GM23338 (cell line): ENCODE data around the gene ALPG. TPM values are rescaled to one million over a fixed set of nuclear protein-coding genes. Genes with fewer than 3 reads are reported as not detected.
A peak's percentile ranks its signal among the peaks of the same experiment; 100 is the strongest.
"Not testable (repeated sequence)": the region's sequence is repeated elsewhere in the genome, so short reads cannot be mapped to it uniquely, and the experiment has no call there.

ENCODE experiments used
- ATAC-seq: fragments of 200-7000 bp; cut with Tn5 transposase; 3 replicates; pipeline ENCODE4 v1.9.1; 2020
- DNase-seq: peaks from one replicate; pipeline ENCODE4 v3.0.0-alpha.2; 2015; ENCODE audit warnings: low spot score
- H2AFZ ChIP-seq: fragments of 200-600 bp; sonication (generic); 2 replicates; pipeline ENCODE4 v1.8.0; 2016; ENCODE audit warnings: antibody characterized with exemption, mild to moderate bottlenecking, moderate library complexity
- H3F3A ChIP-seq: fragments of 200-600 bp; sonication (generic); replicated peaks from 2 replicates; pipeline ENCODE4 v1.8.0; 2017; ENCODE audit warnings: antibody characterized with exemption, mixed run types, low read depth
- H3K27ac ChIP-seq: fragments of 200-600 bp; sonication (generic); 2 replicates; pipeline ENCODE4 v1.6.1; 2016; ENCODE audit warnings: low read depth
- H3K27me3 ChIP-seq: fragments of 200-600 bp; sonication (generic); 2 replicates; pipeline ENCODE4 v1.8.0; 2016; ENCODE audit warnings: mild to moderate bottlenecking, mixed run types, moderate library complexity; ENCODE audit not compliant: insufficient read depth
- H3K36me3 ChIP-seq: fragments of 200-600 bp; sonication (generic); 2 replicates; pipeline ENCODE4 v1.8.0; 2016; ENCODE audit warnings: mild to moderate bottlenecking; ENCODE audit not compliant: insufficient read depth
- H3K4me1 ChIP-seq: fragments of 200-600 bp; sonication (generic); 2 replicates; pipeline ENCODE4 v1.8.0; 2016; ENCODE audit warnings: mild to moderate bottlenecking, moderate library complexity; ENCODE audit not compliant: insufficient read depth
- H3K4me2 ChIP-seq: fragments of 200-600 bp; sonication (generic); 2 replicates; pipeline ENCODE4 v1.7.1; 2017; ENCODE audit warnings: mixed run types
- H3K4me3 ChIP-seq: fragments of 200-600 bp; sonication (generic); 2 replicates; pipeline ENCODE4 v1.6.1; 2016; ENCODE audit warnings: mixed run types
- H3K79me2 ChIP-seq: fragments of 200-600 bp; sonication (generic); replicated peaks from 2 replicates; pipeline ENCODE4 v1.8.0; 2017; ENCODE audit warnings: mild to moderate bottlenecking; ENCODE audit not compliant: insufficient read depth
- H3K9me2 ChIP-seq: fragments of 200-600 bp; sonication (generic); 2 replicates; pipeline ENCODE4 v1.8.0; 2017; ENCODE audit not compliant: insufficient read depth
- H4K20me1 ChIP-seq: fragments of 200-600 bp; sonication (generic); replicated peaks from 2 replicates; pipeline ENCODE4 v1.8.0; 2017; ENCODE audit warnings: mild to moderate bottlenecking; ENCODE audit not compliant: insufficient read depth
- H3K27ac Mint-ChIP-seq: 2 replicates; pipeline ENCODE4 v1.8.0; 2020; ENCODE audit warnings: inconsistent platforms, mild to moderate bottlenecking, moderate library complexity, mixed read lengths
- H3K27me3 Mint-ChIP-seq: 3 replicates; pipeline ENCODE4 v1.8.0; 2022; ENCODE audit warnings: low read depth, mild to moderate bottlenecking, moderate library complexity, mixed read lengths, inconsistent platforms; ENCODE audit not compliant: insufficient read depth, poor library complexity
- H3K36me3 Mint-ChIP-seq: 3 replicates; pipeline ENCODE4 v1.8.0; 2021; ENCODE audit warnings: low read depth, mild to moderate bottlenecking, inconsistent platforms, moderate library complexity, mixed read lengths
- H3K4me1 Mint-ChIP-seq: 3 replicates; pipeline ENCODE4 v1.8.0; 2020; ENCODE audit warnings: mild to moderate bottlenecking, inconsistent platforms, mixed read lengths
- H3K4me3 Mint-ChIP-seq: 3 replicates; pipeline ENCODE4 v1.8.0; 2021; ENCODE audit warnings: moderate library complexity, mild to moderate bottlenecking, inconsistent platforms, mixed read lengths
- H3K9me3 Mint-ChIP-seq: 3 replicates; pipeline ENCODE4 v1.8.0; 2020; ENCODE audit warnings: moderate library complexity, mild to moderate bottlenecking, inconsistent platforms, mixed read lengths
- CREB1 ChIP-seq: fragments of 250-450 bp; sonication (Bioruptor Pico); IDR thresholded peaks from 2 replicates; pipeline ENCODE4 v1.5.0; 2020; ENCODE audit warnings: low read depth, mild to moderate bottlenecking, moderate library complexity
- EZH2 ChIP-seq: fragments of 200-600 bp; sonication (generic); IDR thresholded peaks from one replicate; pipeline ENCODE4 v1.8.0; 2017; ENCODE audit warnings: antibody characterized with exemption, mild to moderate bottlenecking, low read depth; ENCODE audit not compliant: unreplicated experiment
- EZH2phosphoT487 ChIP-seq: fragments of 200-600 bp; sonication (generic); IDR thresholded peaks from one replicate; pipeline ENCODE4 v1.8.1; 2018; ENCODE audit warnings: antibody characterized with exemption; ENCODE audit not compliant: unreplicated experiment
- JUNB ChIP-seq: IDR thresholded peaks from one replicate; pipeline ENCODE4 v1.6.1; 2016; ENCODE audit warnings: antibody characterized with exemption; ENCODE audit not compliant: unreplicated experiment
- POLR2AphosphoS5 ChIP-seq: IDR thresholded peaks from 2 replicates; pipeline ENCODE4 v1.6.1; 2016; ENCODE audit warnings: antibody characterized with exemption, low read depth
- STAT1 ChIP-seq: IDR thresholded peaks from one replicate; pipeline ENCODE4 v1.6.1; 2016; ENCODE audit warnings: antibody characterized with exemption; ENCODE audit not compliant: unreplicated experiment
- ZNF114 ChIP-seq: fragments of 250-450 bp; sonication (Bioruptor Pico); IDR thresholded peaks from 2 replicates; pipeline ENCODE4 v1.5.0; 2020; ENCODE audit warnings: mild to moderate bottlenecking, moderate library complexity
- ZNF331 ChIP-seq: fragments of 250-450 bp; sonication (Bioruptor Pico); IDR thresholded peaks from 2 replicates; pipeline ENCODE4 v1.5.0; 2020; ENCODE audit warnings: low read depth, mild to moderate bottlenecking, moderate library complexity
- polyA plus RNA-seq: library from polyadenylated mRNA; unstranded; fragments of >200 nt; fragmentation: Nextera tagmentation; extraction: Ambion mirVana; gene quantifications from 2 replicates; pipeline ENCODE4 v1.2.1, GENCODE V29; 2016
- total RNA-seq: library from RNA; depleted of rRNA; stranded (reverse); fragments of >200 nt; shearing (Covaris generic); gene quantifications from 2 replicates; pipeline ENCODE4 v1.2.3, GENCODE V29; 2014
- TF ChIP-seq, protein P1 (sequence below): IDR thresholded peaks from 2 replicates; pipeline ENCODE4 v1.6.1; 2016; ENCODE audit warnings: antibody characterized with exemption
- TF ChIP-seq, protein P2 (sequence below), 2 experiments: fragments of 200-600 bp in 1 of 2; sonication (generic) in 1 of 2; conservative IDR thresholded peaks; 2 replicates each; pipeline versions ENCODE4 v1.5.1 to v1.6.1; 2016 to 2017; ENCODE audit warnings: antibody characterized with exemption in 2 of 2, low read depth in 2 of 2, mild to moderate bottlenecking in 2 of 2, moderate library complexity in 1 of 2
- TF ChIP-seq, protein P3 (sequence below): IDR thresholded peaks from one replicate; pipeline ENCODE4 v1.6.1; 2018; ENCODE audit warnings: antibody characterized with exemption; ENCODE audit not compliant: unreplicated experiment

Gene ALPG
- total and polyA plus RNA-seq, 2 experiments from 2014 or later: 0.89 to 2.5 TPM

DNA sequence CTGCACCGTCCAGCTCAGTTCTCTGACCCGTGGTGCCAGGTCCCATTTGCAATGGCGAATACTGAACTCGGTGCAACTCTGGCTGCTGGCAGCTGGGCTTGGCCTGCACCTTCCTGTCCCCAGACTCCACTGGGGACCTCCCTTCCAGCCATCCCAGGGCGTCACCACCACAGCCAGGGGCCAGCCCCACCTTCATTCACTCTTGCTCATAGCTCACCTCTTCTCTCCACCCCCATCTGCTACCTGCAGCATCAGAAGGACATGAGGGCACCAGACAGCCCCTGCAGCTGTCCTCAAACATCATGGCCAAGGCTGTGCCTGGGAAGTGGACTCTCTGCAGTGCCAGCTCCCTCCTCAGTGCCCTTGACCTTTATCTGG lies 33.1 kb downstream of the ALPG start (continued):
- TF ChIP-seq, protein P1, sequence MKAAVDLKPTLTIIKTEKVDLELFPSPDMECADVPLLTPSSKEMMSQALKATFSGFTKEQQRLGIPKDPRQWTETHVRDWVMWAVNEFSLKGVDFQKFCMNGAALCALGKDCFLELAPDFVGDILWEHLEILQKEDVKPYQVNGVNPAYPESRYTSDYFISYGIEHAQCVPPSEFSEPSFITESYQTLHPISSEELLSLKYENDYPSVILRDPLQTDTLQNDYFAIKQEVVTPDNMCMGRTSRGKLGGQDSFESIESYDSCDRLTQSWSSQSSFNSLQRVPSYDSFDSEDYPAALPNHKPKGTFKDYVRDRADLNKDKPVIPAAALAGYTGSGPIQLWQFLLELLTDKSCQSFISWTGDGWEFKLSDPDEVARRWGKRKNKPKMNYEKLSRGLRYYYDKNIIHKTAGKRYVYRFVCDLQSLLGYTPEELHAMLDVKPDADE: no peak
- TF ChIP-seq EZH2phosphoT487 (no peak), CREB1 (CRISPR knock-in tag) (no peak)

DNA sequence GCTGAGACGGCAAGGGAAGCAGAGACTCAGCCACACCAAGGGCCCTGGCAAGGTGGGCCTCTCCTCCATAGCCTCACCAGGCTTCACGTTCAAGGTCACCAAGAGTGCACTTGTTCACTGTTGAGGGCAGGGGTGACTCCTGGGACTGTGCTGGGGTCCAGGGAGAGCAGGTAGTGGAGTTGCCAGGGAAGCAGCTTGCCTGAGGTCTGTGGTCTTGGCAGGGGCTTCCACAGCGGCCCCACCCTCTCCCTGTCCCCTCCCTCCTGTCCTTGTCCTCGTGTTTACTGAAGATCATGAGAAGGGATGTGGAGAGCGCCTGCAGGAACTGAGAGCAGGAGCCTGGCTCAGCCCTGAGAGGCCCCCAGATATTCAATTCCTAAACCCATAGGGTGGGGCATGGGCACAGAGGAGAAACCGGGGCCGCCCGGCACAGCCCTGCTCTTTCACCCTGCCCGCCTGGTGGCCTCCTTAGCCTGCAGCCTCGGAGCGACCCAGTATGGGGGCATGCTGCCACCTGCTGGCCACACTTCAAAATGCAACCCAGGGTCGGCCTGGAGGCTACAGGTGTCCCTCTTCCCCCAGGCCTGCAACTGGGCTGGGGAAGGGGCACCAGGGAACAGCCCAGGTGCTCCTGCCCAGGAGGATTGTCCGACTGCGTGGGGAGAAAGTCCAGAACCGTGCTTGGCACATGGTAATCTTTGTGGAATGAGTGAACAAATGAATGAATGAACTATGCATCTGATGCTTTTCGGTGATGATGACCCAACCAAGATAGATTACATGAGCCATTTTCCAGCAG lies 33.8 kb downstream of the ALPG start:
- not testable (repeated sequence) for H2AFZ ChIP-seq, H3K4me3 ChIP-seq, H3F3A ChIP-seq, H3K4me1 ChIP-seq, H3K4me3 Mint-ChIP-seq, H3K79me2 ChIP-seq, H3K27me3 ChIP-seq, H3K27ac Mint-ChIP-seq, H3K36me3 ChIP-seq, H3K9me3 Mint-ChIP-seq, H3K4me2 ChIP-seq, H3K36me3 Mint-ChIP-seq, H3K27ac ChIP-seq, H3K9me2 ChIP-seq, H4K20me1 ChIP-seq, H3K4me1 Mint-ChIP-seq
- ATAC-seq: peak; percentile 66
- TF ChIP-seq, protein P2, sequence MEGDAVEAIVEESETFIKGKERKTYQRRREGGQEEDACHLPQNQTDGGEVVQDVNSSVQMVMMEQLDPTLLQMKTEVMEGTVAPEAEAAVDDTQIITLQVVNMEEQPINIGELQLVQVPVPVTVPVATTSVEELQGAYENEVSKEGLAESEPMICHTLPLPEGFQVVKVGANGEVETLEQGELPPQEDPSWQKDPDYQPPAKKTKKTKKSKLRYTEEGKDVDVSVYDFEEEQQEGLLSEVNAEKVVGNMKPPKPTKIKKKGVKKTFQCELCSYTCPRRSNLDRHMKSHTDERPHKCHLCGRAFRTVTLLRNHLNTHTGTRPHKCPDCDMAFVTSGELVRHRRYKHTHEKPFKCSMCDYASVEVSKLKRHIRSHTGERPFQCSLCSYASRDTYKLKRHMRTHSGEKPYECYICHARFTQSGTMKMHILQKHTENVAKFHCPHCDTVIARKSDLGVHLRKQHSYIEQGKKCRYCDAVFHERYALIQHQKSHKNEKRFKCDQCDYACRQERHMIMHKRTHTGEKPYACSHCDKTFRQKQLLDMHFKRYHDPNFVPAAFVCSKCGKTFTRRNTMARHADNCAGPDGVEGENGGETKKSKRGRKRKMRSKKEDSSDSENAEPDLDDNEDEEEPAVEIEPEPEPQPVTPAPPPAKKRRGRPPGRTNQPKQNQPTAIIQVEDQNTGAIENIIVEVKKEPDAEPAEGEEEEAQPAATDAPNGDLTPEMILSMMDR (conservative IDR thresholded peaks at IDR 0.05; ENCODE audit: low read depth in 2 of 2): peak; percentile 81 to 96
- peaks cover 21% of the 10 kb centered on the region for H3K27me3 Mint-ChIP-seq
- peak; percentile 87 for DNase-seq

DNA sequence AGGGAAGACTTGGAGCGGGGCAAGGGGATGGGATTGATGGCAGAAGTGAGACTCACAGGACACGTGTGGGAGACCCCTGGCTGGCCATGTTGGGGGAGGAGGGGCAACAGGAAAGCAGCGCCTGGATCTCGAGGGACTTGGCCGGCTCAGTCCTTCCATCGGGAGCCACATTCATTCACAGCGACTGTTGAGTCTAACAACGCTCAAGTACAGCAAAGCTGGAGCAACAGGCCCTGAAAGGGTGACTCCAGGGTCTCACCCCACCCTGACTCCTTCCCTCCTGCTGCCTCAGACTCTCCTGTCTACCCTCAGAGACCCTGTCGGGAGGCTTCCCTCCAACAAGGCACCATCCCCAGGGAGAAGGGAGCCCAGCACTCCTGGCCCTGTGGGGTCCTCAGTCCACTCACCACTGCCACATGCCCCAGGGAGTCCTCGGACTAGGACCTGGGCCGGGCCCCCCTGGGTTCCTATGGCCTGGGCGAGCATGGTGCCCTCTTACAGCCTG lies 34.6 kb downstream of the ALPG start:
- Histone ChIP-seq H3F3A (no peaks in the 10 kb centered on the region), H3K4me2 (no peak overlapping the region), H3K27ac (no peak overlapping the region), H4K20me1 (no peaks in the 10 kb centered on the region), H3K4me3 (no peak overlapping the region), H3K4me1 (no peaks in the 10 kb centered on the region), H2AFZ (no peak overlapping the region), H3K79me2 (no peaks in the 10 kb centered on the region), H3K27me3 (no peaks in the 10 kb centered on the region), H3K36me3 (no peaks in the 10 kb centered on the region), H3K9me2 (no peaks in the 10 kb centered on the region)
- no peak overlapping the region for H3K4me3 Mint-ChIP-seq
- no peaks in the 10 kb centered on the region for H3K9me3 Mint-ChIP-seq
- H3K27ac Mint-ChIP-seq: no peak overlapping the region
- peaks cover 4% of the 10 kb centered on the region; the same call in 2 of the 3 replicates for H3K4me1 Mint-ChIP-seq
- no peaks in the 10 kb centered on the region for H3K36me3 Mint-ChIP-seq
- ATAC-seq: no peak
- DNase-seq: no peak
- peaks cover 16% of the 10 kb centered on the region for H3K27me3 Mint-ChIP-seq
- TF ChIP-seq, protein P3, sequence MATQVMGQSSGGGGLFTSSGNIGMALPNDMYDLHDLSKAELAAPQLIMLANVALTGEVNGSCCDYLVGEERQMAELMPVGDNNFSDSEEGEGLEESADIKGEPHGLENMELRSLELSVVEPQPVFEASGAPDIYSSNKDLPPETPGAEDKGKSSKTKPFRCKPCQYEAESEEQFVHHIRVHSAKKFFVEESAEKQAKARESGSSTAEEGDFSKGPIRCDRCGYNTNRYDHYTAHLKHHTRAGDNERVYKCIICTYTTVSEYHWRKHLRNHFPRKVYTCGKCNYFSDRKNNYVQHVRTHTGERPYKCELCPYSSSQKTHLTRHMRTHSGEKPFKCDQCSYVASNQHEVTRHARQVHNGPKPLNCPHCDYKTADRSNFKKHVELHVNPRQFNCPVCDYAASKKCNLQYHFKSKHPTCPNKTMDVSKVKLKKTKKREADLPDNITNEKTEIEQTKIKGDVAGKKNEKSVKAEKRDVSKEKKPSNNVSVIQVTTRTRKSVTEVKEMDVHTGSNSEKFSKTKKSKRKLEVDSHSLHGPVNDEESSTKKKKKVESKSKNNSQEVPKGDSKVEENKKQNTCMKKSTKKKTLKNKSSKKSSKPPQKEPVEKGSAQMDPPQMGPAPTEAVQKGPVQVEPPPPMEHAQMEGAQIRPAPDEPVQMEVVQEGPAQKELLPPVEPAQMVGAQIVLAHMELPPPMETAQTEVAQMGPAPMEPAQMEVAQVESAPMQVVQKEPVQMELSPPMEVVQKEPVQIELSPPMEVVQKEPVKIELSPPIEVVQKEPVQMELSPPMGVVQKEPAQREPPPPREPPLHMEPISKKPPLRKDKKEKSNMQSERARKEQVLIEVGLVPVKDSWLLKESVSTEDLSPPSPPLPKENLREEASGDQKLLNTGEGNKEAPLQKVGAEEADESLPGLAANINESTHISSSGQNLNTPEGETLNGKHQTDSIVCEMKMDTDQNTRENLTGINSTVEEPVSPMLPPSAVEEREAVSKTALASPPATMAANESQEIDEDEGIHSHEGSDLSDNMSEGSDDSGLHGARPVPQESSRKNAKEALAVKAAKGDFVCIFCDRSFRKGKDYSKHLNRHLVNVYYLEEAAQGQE: no peak
- TF ChIP-seq, protein P1: no peak
- TF ChIP-seq CREB1 (CRISPR knock-in tag) (no peak), POLR2AphosphoS5 (no peak), ZNF331 (CRISPR knock-in tag) (no peak), STAT1 (no peak), JUNB (no peak), EZH2phosphoT487 (no peak), EZH2 (no peak), ZNF114 (CRISPR knock-in tag) (no peak)
- TF ChIP-seq, protein P2 (conservative IDR thresholded peaks at IDR 0.05; ENCODE audit: low read depth in 2 of 2): no peak
